ENCODE measurements around the gene LAYN.
A peak's percentile ranks its signal among the peaks of the same experiment; 100 is the strongest.

Gene LAYN

DNA sequence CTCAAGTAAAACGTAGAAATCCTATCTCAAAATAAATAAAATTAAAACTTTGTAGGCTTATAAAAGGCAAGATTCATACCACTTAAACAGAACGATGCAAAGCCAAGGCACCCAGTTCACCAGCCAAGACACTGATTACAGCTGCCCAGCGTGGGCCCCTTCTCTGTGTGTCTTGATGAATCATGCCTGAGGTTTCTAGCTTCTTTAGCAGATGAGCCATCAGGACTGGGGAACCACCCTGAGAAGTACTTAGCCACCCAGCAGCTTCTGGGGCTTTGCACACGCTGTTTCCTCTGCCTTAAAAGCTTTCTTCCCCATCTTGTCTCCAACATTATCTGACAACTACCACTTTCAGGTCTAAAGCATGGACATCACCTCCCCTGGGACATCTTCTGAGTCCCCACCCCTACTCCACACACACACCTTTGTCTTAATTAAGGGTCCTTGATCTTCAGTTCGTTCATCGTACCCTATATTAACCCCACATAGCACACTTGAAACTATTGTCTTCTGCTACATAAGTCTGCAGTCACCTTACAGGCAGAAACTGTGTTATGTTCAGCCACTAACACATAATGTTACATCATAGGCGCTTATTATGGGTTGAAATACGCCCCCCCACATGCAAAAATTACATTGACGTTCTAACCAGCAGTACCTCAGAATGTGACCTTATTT is 8.7 kb upstream of the LAYN start:
- DNase-seq = peak; percentile 85

- no peak for DNase-seq
Measured at GRCh38 chr11:111532365-111532709, 8.2 kb upstream of the LAYN start.

DNA sequence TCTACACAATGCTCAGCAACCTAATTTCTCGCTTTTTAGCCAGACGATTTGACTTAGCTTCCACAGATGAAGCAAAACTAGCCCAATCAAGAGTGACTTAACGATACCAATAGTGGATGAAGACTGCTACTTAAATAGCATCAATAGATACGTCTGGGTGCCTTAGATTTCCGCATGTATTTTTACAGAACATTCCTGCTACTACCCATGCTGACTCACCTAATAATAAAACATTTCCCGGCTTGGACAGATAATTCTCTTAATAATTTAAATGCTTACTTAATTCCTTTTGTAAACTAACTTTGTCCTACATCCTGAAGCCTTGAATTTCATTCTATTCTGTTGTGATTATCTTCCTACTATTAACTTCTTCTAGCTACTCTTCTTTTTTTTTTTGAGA is 5.2 kb upstream of the LAYN start:
- no peak for DNase-seq

- no peak for DNase-seq
Measured at GRCh38 chr11:111537336-111537860, 3.1 kb upstream of the LAYN start.

DNA sequence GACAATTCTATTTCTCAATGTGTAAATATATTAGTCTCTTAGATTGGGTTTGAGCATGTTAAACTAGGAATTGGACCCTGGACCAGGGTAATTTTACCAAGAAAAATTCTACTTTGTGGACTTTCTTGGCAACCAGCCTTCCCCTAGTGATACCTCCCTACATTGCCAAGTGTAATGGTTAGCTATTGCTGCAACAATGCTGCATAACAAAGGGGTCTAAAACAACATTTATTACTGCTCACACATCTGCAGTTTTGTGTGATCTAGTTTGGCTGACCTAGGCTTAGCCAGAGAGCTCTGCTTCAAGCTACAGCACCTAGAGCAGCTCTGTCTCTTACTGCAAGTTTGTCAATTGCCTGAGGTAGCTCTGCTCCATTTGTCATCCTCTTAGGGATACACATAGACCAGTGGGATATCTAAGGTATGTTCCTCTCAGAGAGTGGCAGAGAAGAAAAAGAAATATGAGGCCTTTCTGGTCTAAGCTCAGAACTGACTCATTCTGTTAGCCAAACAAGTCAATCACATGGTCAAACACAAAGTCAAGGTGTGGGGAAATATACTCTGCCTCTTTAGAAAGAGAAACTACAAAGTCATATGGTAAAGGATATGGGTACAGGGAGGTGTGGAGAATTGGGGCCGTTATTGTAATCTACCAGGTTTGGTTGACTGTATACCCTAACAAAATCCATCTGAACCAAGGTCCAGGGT is 2.0 kb upstream of the LAYN start:
- DNase-seq = no peak

- no peak for DNase-seq
Measured at GRCh38 chr11:111539426-111540113, 950 bp upstream of the LAYN start.

DNA sequence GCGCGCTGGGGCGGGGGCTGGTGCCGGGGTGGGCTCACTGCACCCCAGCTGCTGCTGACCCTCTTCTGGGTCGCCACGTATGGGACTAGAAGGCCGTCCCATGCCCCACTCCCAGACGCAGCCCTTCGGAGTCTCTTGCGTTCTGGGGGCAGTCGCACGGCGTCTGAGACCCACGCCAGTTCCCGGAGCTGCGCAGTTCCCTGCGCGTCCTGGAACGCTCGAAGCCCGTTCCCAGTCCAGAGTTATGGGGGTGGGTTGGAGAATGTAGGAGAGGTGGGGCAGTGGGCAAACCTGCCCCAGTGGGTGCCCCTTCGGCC is 375 bp downstream of the LAYN start:
- no peak for DNase-seq

GRCh38 chr11:111541254-111542061 is 938 bp downstream of the LAYN start:
- DNase-seq = peak; percentile 85

- no peak for DNase-seq
Measured at GRCh38 chr11:111542606-111543275, 2.2 kb downstream of the LAYN start.

GRCh38 chr11:111548525-111548924 is 8.0 kb downstream of the LAYN start:
- DNase-seq = no peak

GRCh38 chr11:111549196-111549868 is 8.8 kb downstream of the LAYN start:
- no peak for DNase-seq

GRCh38 chr11:111549869-111550203 is 9.3 kb downstream of the LAYN start:
- DNase-seq = no peak

DNA sequence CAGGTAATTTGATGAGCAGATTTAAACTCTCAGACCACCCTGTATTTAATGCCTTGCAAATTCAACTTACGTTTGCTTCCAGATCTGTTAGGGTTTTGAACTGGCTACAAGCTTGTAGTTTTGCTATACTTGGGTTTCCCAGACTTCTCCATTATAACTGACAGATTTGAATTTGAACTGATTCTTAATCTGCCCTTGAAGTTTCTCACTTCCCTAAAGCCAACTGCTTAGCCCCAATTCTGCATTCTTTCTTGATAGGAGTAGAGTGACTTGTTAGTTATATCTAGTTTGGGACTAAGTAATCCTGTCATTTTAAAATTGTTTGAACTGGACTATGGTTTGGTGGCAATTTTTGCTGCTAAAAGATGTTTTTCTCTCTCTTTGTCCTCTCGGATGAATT is 9.7 kb downstream of the LAYN start:
- no peak for DNase-seq

- no peak for DNase-seq
Measured at GRCh38 chr11:111554532-111554931, 14.0 kb downstream of the LAYN start.

GRCh38 chr11:111555255-111555654 is 14.7 kb downstream of the LAYN start:
- DNase-seq = no peak

DNA sequence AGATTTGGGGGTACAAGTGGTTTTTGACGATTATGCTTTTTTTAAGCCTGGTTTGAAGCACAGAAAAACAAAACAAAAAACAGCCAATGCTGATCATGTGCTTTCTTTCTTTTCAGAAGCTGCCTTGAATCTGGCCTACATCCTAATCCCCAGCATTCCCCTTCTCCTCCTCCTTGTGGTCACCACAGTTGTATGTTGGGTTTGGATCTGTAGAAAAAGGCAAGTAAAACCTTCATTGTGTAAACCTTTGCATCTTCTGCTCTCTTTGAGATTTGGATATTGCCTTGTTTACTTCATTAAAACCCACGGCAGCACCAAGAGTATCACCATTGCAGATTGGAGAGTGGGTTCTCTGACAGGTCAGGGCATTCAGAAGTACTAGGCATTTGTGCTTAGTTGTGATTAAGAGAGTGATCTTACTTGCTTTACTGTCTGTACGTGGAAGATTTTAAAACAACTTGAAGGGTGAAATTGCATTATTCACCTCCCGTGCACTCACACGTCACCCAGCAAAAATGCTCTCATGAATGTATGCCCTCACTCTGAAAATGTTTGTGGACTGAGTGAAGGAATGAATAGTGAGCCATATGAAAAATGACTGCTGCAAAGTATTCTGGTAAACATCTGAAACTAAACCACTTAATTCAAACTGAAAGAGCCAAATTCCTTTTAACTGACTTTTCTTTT is 17.0 kb downstream of the LAYN start:
- DNase-seq = no peak

GRCh38 chr11:111559800-111560464 is 19.4 kb downstream of the LAYN start:
- no peak for DNase-seq

DNA sequence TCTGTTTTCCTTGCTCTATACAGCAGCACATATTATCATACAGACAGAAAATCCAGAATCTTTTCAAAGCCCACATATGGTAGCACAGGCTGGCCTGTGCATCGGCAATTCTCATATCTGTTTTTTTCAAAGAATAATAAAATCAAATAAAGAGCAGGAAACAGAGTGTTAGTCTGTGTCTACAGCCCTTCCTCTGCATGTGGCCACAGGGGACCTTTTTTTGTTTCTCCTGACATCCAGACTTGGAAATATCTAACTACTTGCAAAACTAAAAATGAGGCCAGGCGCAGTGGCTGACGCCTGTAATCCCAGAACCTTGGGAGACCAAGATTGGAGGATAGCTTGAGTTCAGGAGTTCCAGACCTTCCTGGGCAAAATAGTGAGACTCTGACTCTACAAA is 20.3 kb downstream of the LAYN start:
- DNase-seq = no peak

- DNase-seq = no peak
Measured at GRCh38 chr11:111561306-111561705, 20.8 kb downstream of the LAYN start.

GRCh38 chr11:111561791-111562325 is 21.3 kb downstream of the LAYN start:
- peak; percentile 78 for DNase-seq

Data from islet precursor cell (in vitro differentiated cells).